CD14-positive monocyte (primary cell): ENCODE data around the gene CNGB1. TPM values are rescaled to one million over a fixed set of nuclear protein-coding genes. Genes with fewer than 3 reads are reported as not detected.

Source experiments
- DNase-seq, 3 donors: peaks; one replicate each; pipeline ENCODE4 v3.0.0-alpha.2; 2011 to 2022
- H2AFZ ChIP-seq: 2 replicates; pipeline ENCODE4 v1.6.0; 2012; ENCODE audit warnings: mild to moderate bottlenecking, low read depth, low read length, inconsistent platforms; ENCODE audit not compliant: insufficient read depth, poor library complexity, severe bottlenecking
- H3K27ac ChIP-seq, 2 donors: 1 replicate in 1 of 2; 2 replicates in 1 of 2; pipeline ENCODE4 v1.5.1; 2012 to 2013; ENCODE audit warnings: low read length in 2 of 2, control low read depth in 1 of 2, inconsistent platforms in 1 of 2, low read depth in 1 of 2, mild to moderate bottlenecking in 1 of 2
- H3K27me3 ChIP-seq, 2 donors: one replicate each; pipeline versions ENCODE4 v1.6.0 to v1.6.1; 2011 to 2013; ENCODE audit warnings: low read length in 2 of 2; ENCODE audit not compliant: control insufficient read depth in 2 of 2, insufficient read depth in 2 of 2
- H3K36me3 ChIP-seq, 2 donors: replicated peaks in 1 of 2; 1 replicate in 1 of 2; 2 replicates in 1 of 2; pipeline versions ENCODE4 v1.5.1 to v1.6.1; 2012 to 2013; ENCODE audit warnings: low read length in 2 of 2, control low read depth in 1 of 2, inconsistent platforms in 1 of 2, mild to moderate bottlenecking in 1 of 2; ENCODE audit not compliant: insufficient read depth in 2 of 2, control insufficient read depth in 1 of 2
- H3K4me1 ChIP-seq, 2 donors: 1 replicate in 1 of 2; 2 replicates in 1 of 2; pipeline versions ENCODE4 v1.5.1 to v1.6.1; 2012 to 2013; ENCODE audit warnings: low read length in 2 of 2, control low read depth in 1 of 2, inconsistent platforms in 1 of 2, mild to moderate bottlenecking in 1 of 2, moderate library complexity in 1 of 2; ENCODE audit not compliant: insufficient read depth in 2 of 2, control insufficient read depth in 1 of 2
- H3K4me2 ChIP-seq: replicated peaks from 2 replicates; pipeline ENCODE3; 2012; ENCODE audit warnings: low read length, moderate library complexity, mild to moderate bottlenecking; ENCODE audit not compliant: poor library complexity, severe bottlenecking; ENCODE audit errors: extremely low read depth
- H3K4me3 ChIP-seq, 3 experiments: fragments of 200-600 bp in 1 of 3; sonication (generic) in 1 of 3; replicated peaks in 1 of 3; 1 replicate in 2 of 3; 2 replicates in 1 of 3; pipeline ENCODE4 v1.5.1; 2011 to 2013; ENCODE audit warnings: low read length in 3 of 3, mild to moderate bottlenecking in 3 of 3, control low read depth in 2 of 3, low read depth in 2 of 3, inconsistent platforms in 1 of 3, moderate library complexity in 1 of 3
- H3K79me2 ChIP-seq: 2 replicates; pipeline ENCODE4 v1.6.0; 2012; ENCODE audit warnings: mild to moderate bottlenecking, control low read depth, inconsistent platforms, low read length, moderate library complexity; ENCODE audit not compliant: insufficient read depth
- H3K9ac ChIP-seq: 2 replicates; pipeline ENCODE4 v1.6.0; 2017; ENCODE audit warnings: low read length, mild to moderate bottlenecking; ENCODE audit not compliant: insufficient read depth, poor library complexity, severe bottlenecking
- H3K9me3 ChIP-seq, 2 donors: replicated peaks in 1 of 2; 1 replicate in 1 of 2; 2 replicates in 1 of 2; pipeline versions ENCODE4 v1.5.1 to v1.6.1; 2012 to 2013; ENCODE audit warnings: low read length in 2 of 2, control low read depth in 1 of 2; ENCODE audit not compliant: control insufficient read depth in 1 of 2, insufficient read depth in 1 of 2
- H4K20me1 ChIP-seq: 2 replicates; pipeline ENCODE4 v1.6.0; 2012; ENCODE audit warnings: mild to moderate bottlenecking, low read length, control low read depth, moderate library complexity; ENCODE audit not compliant: insufficient read depth
- H3K27ac Mint-ChIP-seq, 7 donors: one replicate each; pipeline ENCODE4 v1.8.0; 2020; ENCODE audit warnings: mild to moderate bottlenecking in 7 of 7, mixed read lengths in 7 of 7, moderate library complexity in 6 of 7, inconsistent platforms in 2 of 7
- H3K27me3 Mint-ChIP-seq, 3 donors: one replicate each; pipeline ENCODE4 v1.8.0; 2021 to 2022; ENCODE audit warnings: low read depth in 3 of 3, mild to moderate bottlenecking in 3 of 3, mixed read lengths in 3 of 3, moderate library complexity in 3 of 3, inconsistent platforms in 1 of 3
- H3K36me3 Mint-ChIP-seq, 2 donors: one replicate each; pipeline ENCODE4 v1.8.0; 2020; ENCODE audit warnings: mixed read lengths in 2 of 2, inconsistent platforms in 1 of 2, mild to moderate bottlenecking in 1 of 2
- H3K4me1 Mint-ChIP-seq: one replicate; pipeline ENCODE4 v1.8.0; 2020; ENCODE audit warnings: mild to moderate bottlenecking, mixed read lengths
- H3K4me3 Mint-ChIP-seq, 2 donors: one replicate each; pipeline ENCODE4 v1.8.0; 2020; ENCODE audit warnings: mild to moderate bottlenecking in 2 of 2, mixed read lengths in 2 of 2, moderate library complexity in 1 of 2
- H3K9me3 Mint-ChIP-seq, 7 donors: one replicate each; pipeline ENCODE4 v1.8.0; 2020 to 2022; ENCODE audit warnings: mixed read lengths in 7 of 7, mild to moderate bottlenecking in 6 of 7, moderate library complexity in 6 of 7, inconsistent platforms in 2 of 7
- WGBS: methylation state at CpG from one replicate; pipeline ENCODE4 v1.1.5; 2013; ENCODE audit warnings: missing lambda C conversion rate; ENCODE audit not compliant: insufficient coverage; 5-methylcytosine and 5-hydroxymethylcytosine counted together
- intact Hi-C, 2 donors: fragments of 100-400 bp; cut with micrococcal nuclease; formaldehyde crosslinking; loops; one replicate each; pipeline versions ENCODE4 v1.15.0 to v1.15.1; 2023
- polyA plus RNA-seq, 3 donors: library from polyadenylated mRNA; depleted of rRNA in 1 of 3; unstranded in 2 of 3; stranded (reverse) in 1 of 3; fragments of 300-500 nt in 2 of 3; fragments of >200 nt in 1 of 3; fragmentation: Illumina TruSeq in 2 of 3; gene quantifications; 1 replicate in 2 of 3; 2 replicates in 1 of 3; pipeline ENCODE4 v1.2.3, GENCODE V29; 2012 to 2021
- TF ChIP-seq, protein P1 (sequence below): fragments of 200-600 bp; IDR thresholded peaks from one replicate; pipeline ENCODE4 v1.8.0; 2022; ENCODE audit warnings: antibody characterized with exemption, mild to moderate bottlenecking

CNGB1 gene
- polyA plus RNA-seq, 3 donors: not detected

DNA sequence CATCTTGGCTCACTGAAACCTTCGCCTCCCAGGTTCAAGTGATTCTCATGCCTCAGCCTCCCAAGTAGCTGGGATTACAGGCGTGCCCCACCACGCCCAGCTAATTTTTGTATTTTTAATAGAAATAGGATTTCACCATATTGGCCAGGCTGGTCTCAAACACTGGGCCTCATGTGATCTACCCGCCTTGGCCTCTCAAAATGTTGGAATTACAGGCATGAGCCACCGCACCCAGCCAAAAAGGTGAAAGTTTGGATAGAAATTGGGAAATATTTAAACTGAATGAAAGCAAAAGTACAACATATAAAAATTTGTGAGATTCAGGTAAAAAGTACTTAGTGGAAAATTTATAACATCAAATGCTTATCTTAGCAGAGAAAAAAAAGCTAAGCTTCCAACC is 115.7 kb downstream of the CNGB1 start:
- no peak for DNase-seq
- Mint-ChIP-seq H3K4me3 (no peak overlapping the region), H3K27ac (no peak overlapping the region), H3K27me3 (peaks cover 2 to 8% (median 5%) of the 10 kb centered on the region in 3 donors), H3K4me1 (peaks cover 3% of the 10 kb centered on the region), H3K36me3 (no peaks in the 10 kb centered on the region), H3K9me3 (peaks cover 0 to 4% (median 4%) of the 10 kb centered on the region in 7 donors)
- intact Hi-C loops: no loop called here
- Histone ChIP-seq H3K27ac (no peak overlapping the region), H3K4me1 (no peaks in the 10 kb centered on the region), H2AFZ (no peak overlapping the region), H3K36me3 (no peaks in the 10 kb centered on the region), H3K79me2 (no peaks in the 10 kb centered on the region), H3K9ac (no peak overlapping the region), H3K4me3 (no peak overlapping the region), H3K27me3 (no peaks in the 10 kb centered on the region), H3K9me3 (no peaks in the 10 kb centered on the region), H3K4me2 (no peak overlapping the region), H4K20me1 (no peaks in the 10 kb centered on the region)
- TF ChIP-seq, protein P1, sequence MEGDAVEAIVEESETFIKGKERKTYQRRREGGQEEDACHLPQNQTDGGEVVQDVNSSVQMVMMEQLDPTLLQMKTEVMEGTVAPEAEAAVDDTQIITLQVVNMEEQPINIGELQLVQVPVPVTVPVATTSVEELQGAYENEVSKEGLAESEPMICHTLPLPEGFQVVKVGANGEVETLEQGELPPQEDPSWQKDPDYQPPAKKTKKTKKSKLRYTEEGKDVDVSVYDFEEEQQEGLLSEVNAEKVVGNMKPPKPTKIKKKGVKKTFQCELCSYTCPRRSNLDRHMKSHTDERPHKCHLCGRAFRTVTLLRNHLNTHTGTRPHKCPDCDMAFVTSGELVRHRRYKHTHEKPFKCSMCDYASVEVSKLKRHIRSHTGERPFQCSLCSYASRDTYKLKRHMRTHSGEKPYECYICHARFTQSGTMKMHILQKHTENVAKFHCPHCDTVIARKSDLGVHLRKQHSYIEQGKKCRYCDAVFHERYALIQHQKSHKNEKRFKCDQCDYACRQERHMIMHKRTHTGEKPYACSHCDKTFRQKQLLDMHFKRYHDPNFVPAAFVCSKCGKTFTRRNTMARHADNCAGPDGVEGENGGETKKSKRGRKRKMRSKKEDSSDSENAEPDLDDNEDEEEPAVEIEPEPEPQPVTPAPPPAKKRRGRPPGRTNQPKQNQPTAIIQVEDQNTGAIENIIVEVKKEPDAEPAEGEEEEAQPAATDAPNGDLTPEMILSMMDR: no peak
- 100% methylated on average over 1 of the region's 5 CpGs for WGBS

DNA sequence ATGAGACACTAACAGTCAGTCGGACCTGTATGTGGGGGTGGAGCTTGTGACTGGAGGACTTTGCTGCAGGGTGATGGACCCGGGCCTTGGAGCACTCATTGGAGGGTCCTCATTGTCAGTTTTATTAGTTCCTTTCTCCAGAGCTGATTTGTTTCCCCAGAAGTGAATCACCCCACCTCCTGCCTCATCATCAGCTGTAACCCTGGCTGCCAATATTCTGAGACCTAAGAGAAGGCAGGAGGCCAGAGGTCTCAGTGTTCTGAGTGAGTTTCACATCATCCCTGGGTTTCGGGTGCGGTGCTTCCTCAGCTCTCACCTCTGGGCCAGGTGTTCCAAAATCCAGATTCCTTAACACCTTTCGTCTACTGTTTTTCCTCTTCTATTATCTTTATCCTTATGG is 118.7 kb downstream of the CNGB1 start:
- intact Hi-C loops: no loop called here
- no peak overlapping the region for H3K9ac ChIP-seq

More for the DNA sequence above, 118.7 kb downstream of the CNGB1 start:
- Histone ChIP-seq H3K36me3 (no peaks in the 10 kb centered on the region), H3K4me3 (no peak overlapping the region), H4K20me1 (no peaks in the 10 kb centered on the region), H3K27ac (no peak overlapping the region), H3K9me3 (no peaks in the 10 kb centered on the region), H3K79me2 (no peaks in the 10 kb centered on the region), H3K4me1 (no peaks in the 10 kb centered on the region), H2AFZ (peak overlapping the region; percentile 21), H3K4me2 (no peak overlapping the region), H3K27me3 (no peaks in the 10 kb centered on the region)
- Mint-ChIP-seq H3K4me1 (no peaks in the 10 kb centered on the region), H3K27me3 (peaks cover 0 to 3% (median 1%) of the 10 kb centered on the region in 3 donors), H3K36me3 (no peaks in the 10 kb centered on the region), H3K9me3 (peaks cover 0 to 4% (median 1%) of the 10 kb centered on the region in 7 donors), H3K27ac (no peak overlapping the region), H3K4me3 (no peak overlapping the region)
- WGBS: 94% methylated on average over 3 of the region's 5 CpGs
- TF ChIP-seq, protein P1: no peak
- DNase-seq: no peak
